ENCODE measurements around the gene PRKAR1A.

DNA sequence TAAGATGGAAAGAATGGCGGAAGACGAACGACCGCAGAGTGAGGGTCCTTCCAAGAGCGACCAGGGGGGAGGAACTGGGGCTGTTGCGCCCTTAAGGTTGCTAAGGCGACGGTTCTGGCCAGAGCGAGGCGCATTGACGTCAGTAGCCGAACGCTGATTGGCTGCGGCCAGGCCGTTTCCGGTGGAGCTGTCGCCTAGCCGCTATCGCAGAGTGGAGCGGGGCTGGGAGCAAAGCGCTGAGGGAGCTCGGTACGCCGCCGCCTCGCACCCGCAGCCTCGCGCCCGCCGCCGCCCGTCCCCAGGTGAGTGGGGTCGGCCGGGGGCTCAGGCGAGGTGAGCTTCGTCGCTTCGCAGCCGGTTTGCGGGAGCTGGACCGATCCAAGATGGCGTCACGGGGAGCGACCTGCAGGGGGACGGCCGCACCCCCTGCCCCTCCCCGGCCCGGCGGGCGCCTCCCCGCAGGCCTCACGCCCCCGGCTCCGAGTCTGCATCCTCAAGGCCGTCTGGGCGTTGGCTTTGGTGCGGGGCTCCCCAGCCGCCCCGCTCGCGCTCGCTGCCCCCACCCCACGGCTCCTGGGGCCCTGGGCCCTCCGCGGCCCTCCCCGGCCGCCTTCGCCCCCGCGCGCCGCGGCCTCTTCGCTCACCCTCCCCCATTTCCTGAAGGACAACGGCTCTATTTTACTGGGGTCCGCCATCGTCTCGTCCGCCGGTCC, at the start of gene PRKAR1A:
- TF ChIP-seq, protein P1, sequence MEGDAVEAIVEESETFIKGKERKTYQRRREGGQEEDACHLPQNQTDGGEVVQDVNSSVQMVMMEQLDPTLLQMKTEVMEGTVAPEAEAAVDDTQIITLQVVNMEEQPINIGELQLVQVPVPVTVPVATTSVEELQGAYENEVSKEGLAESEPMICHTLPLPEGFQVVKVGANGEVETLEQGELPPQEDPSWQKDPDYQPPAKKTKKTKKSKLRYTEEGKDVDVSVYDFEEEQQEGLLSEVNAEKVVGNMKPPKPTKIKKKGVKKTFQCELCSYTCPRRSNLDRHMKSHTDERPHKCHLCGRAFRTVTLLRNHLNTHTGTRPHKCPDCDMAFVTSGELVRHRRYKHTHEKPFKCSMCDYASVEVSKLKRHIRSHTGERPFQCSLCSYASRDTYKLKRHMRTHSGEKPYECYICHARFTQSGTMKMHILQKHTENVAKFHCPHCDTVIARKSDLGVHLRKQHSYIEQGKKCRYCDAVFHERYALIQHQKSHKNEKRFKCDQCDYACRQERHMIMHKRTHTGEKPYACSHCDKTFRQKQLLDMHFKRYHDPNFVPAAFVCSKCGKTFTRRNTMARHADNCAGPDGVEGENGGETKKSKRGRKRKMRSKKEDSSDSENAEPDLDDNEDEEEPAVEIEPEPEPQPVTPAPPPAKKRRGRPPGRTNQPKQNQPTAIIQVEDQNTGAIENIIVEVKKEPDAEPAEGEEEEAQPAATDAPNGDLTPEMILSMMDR (IDR thresholded peaks at IDR 0.05) = peak in 2 of 12 donors; percentile 11 to 26
- TF ChIP-seq POLR2A (IDR thresholded peaks at IDR 0.05) = peak; percentile 74 to 95
